ENCODE data around the gene ACRBP. TPM values are rescaled to one million over a fixed set of nuclear protein-coding genes. Genes with fewer than 3 reads are reported as not detected.

ACRBP gene
- total RNA-seq, 1 donor from 2014 or later, result 9.8 TPM

Other genes starting within 250 kb of the ACRBP start
- gene CD27, start 202.5 kb downstream of the ACRBP start, total RNA-seq, result 3.8 TPM
- 53.1 TPM for gene TAPBPL, start 195.4 kb downstream of the ACRBP start, total RNA-seq
- 12.3 TPM for gene VAMP1, start 176.8 kb downstream of the ACRBP start, total RNA-seq
- gene MRPL51, start 154.2 kb downstream of the ACRBP start, total RNA-seq, result 134 TPM
- gene NCAPD2, start 153.3 kb downstream of the ACRBP start, total RNA-seq, result 36.6 TPM
- 2,392 TPM for gene GAPDH, start 112.9 kb downstream of the ACRBP start, total RNA-seq
- 14.2 TPM for gene IFFO1, start 91.4 kb downstream of the ACRBP start, total RNA-seq
- gene NOP2, start 79.1 kb downstream of the ACRBP start, total RNA-seq, result 19.2 TPM
- gene CHD4, start 40.1 kb downstream of the ACRBP start, total RNA-seq, result 220 TPM
- 15.0 TPM for gene LPAR5, start 11.5 kb downstream of the ACRBP start, total RNA-seq
- gene ING4, start 15.7 kb upstream of the ACRBP start, total RNA-seq, result 58.0 TPM
- 60.6 TPM for gene ZNF384, start 41.9 kb upstream of the ACRBP start, total RNA-seq
- 5.0 TPM for gene PIANP, start 53.4 kb upstream of the ACRBP start, total RNA-seq
- 61.4 TPM for gene COPS7A, start 76.6 kb upstream of the ACRBP start, total RNA-seq
- gene MLF2, start 105.7 kb upstream of the ACRBP start, total RNA-seq, result 175 TPM
- gene PTMS, start 118.9 kb upstream of the ACRBP start, total RNA-seq, result 293 TPM
- gene LAG3, start 125.1 kb upstream of the ACRBP start, total RNA-seq, result 1.4 TPM
- gene CD4, start 142.1 kb upstream of the ACRBP start, total RNA-seq, result 32.1 TPM
- 12.3 TPM for gene GPR162, start 174.4 kb upstream of the ACRBP start, total RNA-seq
- 28.1 TPM for gene P3H3, start 181.0 kb upstream of the ACRBP start, total RNA-seq
- gene GNB3, start 193.5 kb upstream of the ACRBP start, total RNA-seq, result 3.3 TPM
- 2.2 TPM for gene CDCA3, start 203.9 kb upstream of the ACRBP start, total RNA-seq
- 98.4 TPM for gene USP5, start 204.7 kb upstream of the ACRBP start, total RNA-seq
- 610 TPM for gene TPI1, start 220.1 kb upstream of the ACRBP start, total RNA-seq
- gene SPSB2, start 225.9 kb upstream of the ACRBP start, total RNA-seq, result 33.7 TPM